ENCODE data around the gene FERMT2. TPM values are rescaled to one million over a fixed set of nuclear protein-coding genes. Genes with fewer than 3 reads are reported as not detected.

FERMT2 gene
- total RNA-seq, 1 donor from 2014 or later = 188 TPM

GRCh38 chr14:52844262-52845060 lies 106.4 kb downstream of the FERMT2 start:
- no peaks in the 10 kb centered on the region for H3K36me3 Mint-ChIP-seq (ENCODE audit: low read depth, unreplicated experiment)
- no peak overlapping the region for H3K27ac Mint-ChIP-seq (ENCODE audit: unreplicated experiment)
- H3K27me3 Mint-ChIP-seq (ENCODE audit: unreplicated experiment) = peaks cover 7% of the 10 kb centered on the region
- no peak for TF ChIP-seq CTCF (IDR thresholded peaks at IDR 0.05; ENCODE audit: unreplicated experiment)
- DNase-seq (ENCODE audit: low spot score) = no peak
- H3K9me3 Mint-ChIP-seq (ENCODE audit: unreplicated experiment) = no peaks in the 10 kb centered on the region
- H3K4me3 Mint-ChIP-seq (ENCODE audit: unreplicated experiment) = no peak overlapping the region
- peaks cover 19% of the 10 kb centered on the region for H3K4me1 Mint-ChIP-seq (ENCODE audit: unreplicated experiment)

GRCh38 chr14:52840877-52841276 lies 110.0 kb downstream of the FERMT2 start:
- DNase-seq (ENCODE audit: low spot score) = no peak
- Mint-ChIP-seq H3K27me3 (ENCODE audit: unreplicated experiment) (peaks cover 3% of the 10 kb centered on the region), H3K4me3 (ENCODE audit: unreplicated experiment) (no peak overlapping the region), H3K4me1 (ENCODE audit: unreplicated experiment) (peaks cover 13% of the 10 kb centered on the region), H3K27ac (ENCODE audit: unreplicated experiment) (no peak overlapping the region), H3K9me3 (ENCODE audit: unreplicated experiment) (no peaks in the 10 kb centered on the region), H3K36me3 (ENCODE audit: low read depth, unreplicated experiment) (no peaks in the 10 kb centered on the region)
- TF ChIP-seq CTCF (IDR thresholded peaks at IDR 0.05; ENCODE audit: unreplicated experiment) = no peak

- no peak for DNase-seq (ENCODE audit: low spot score)
- H3K36me3 Mint-ChIP-seq (ENCODE audit: low read depth, unreplicated experiment) = no peaks in the 10 kb centered on the region
- no peaks in the 10 kb centered on the region for H3K9me3 Mint-ChIP-seq (ENCODE audit: unreplicated experiment)
- no peak overlapping the region for H3K4me3 Mint-ChIP-seq (ENCODE audit: unreplicated experiment)
- no peaks in the 10 kb centered on the region for H3K4me1 Mint-ChIP-seq (ENCODE audit: unreplicated experiment)
- peaks cover 3% of the 10 kb centered on the region for H3K27me3 Mint-ChIP-seq (ENCODE audit: unreplicated experiment)
- no peak for TF ChIP-seq CTCF (IDR thresholded peaks at IDR 0.05; ENCODE audit: unreplicated experiment)
- no peak overlapping the region for H3K27ac Mint-ChIP-seq (ENCODE audit: unreplicated experiment)
Observed at GRCh38 chr14:52837451-52837850, 113.4 kb downstream of the FERMT2 start.

- TF ChIP-seq CTCF (IDR thresholded peaks at IDR 0.05; ENCODE audit: unreplicated experiment) = no peak
- Mint-ChIP-seq H3K4me3 (ENCODE audit: unreplicated experiment) (no peak overlapping the region), H3K4me1 (ENCODE audit: unreplicated experiment) (peaks cover 9% of the 10 kb centered on the region), H3K36me3 (ENCODE audit: low read depth, unreplicated experiment) (no peaks in the 10 kb centered on the region), H3K9me3 (ENCODE audit: unreplicated experiment) (no peaks in the 10 kb centered on the region), H3K27me3 (ENCODE audit: unreplicated experiment) (peaks cover 3% of the 10 kb centered on the region), H3K27ac (ENCODE audit: unreplicated experiment) (no peak overlapping the region)
- DNase-seq (ENCODE audit: low spot score) = no peak
Observed at GRCh38 chr14:52836063-52836462, 114.8 kb downstream of the FERMT2 start.

GRCh38 chr14:52835122-52835903 lies 115.5 kb downstream of the FERMT2 start:
- no peak for DNase-seq (ENCODE audit: low spot score)
- no peak overlapping the region for H3K4me3 Mint-ChIP-seq (ENCODE audit: unreplicated experiment)
- TF ChIP-seq CTCF (IDR thresholded peaks at IDR 0.05; ENCODE audit: unreplicated experiment) = no peak
- no peaks in the 10 kb centered on the region for H3K9me3 Mint-ChIP-seq (ENCODE audit: unreplicated experiment)
- peaks cover 5% of the 10 kb centered on the region for H3K27me3 Mint-ChIP-seq (ENCODE audit: unreplicated experiment)
- H3K27ac Mint-ChIP-seq (ENCODE audit: unreplicated experiment) = no peak overlapping the region
- H3K4me1 Mint-ChIP-seq (ENCODE audit: unreplicated experiment) = peaks cover 9% of the 10 kb centered on the region
- H3K36me3 Mint-ChIP-seq (ENCODE audit: low read depth, unreplicated experiment) = no peaks in the 10 kb centered on the region

All from endothelial cell (in vitro differentiated cells).